H4 (cell line): ENCODE measurements around the gene KLC1. TPM values are rescaled to one million over a fixed set of nuclear protein-coding genes. Genes with fewer than 3 reads are reported as not detected.
"Not testable (repeated sequence)": the region's sequence is repeated elsewhere in the genome, so short reads cannot be mapped to it uniquely, and the experiment has no call there.

Experiments
- DNase-seq: peaks from one replicate; pipeline ENCODE4 v3.0.0-alpha.2; 2015; ENCODE audit warnings: low spot score
- total RNA-seq: library from RNA; depleted of rRNA; stranded (reverse); fragments of >200 nt; shearing (Covaris generic); gene quantifications from 2 replicates; pipeline ENCODE4 v1.2.3, GENCODE V29; 2014; rRNA removed

Gene KLC1
- 75.5 and 83.8 TPM in 2 replicates for total RNA-seq

GRCh38 chr14:103628684-103629502 lies at the start of gene KLC1:
Gene KLC1 (plus strand): TSS chr14:103629211. CDS start chr14:103654565, 25,354 bp downstream.
- peak; percentile 36 for DNase-seq

- DNase-seq: no peak
Observed at GRCh38 chr14:103581206-103581605, 47.8 kb upstream of the KLC1 start.

GRCh38 chr14:103581954-103582703 lies 46.9 kb upstream of the KLC1 start:
- no peak for DNase-seq

- DNase-seq: no peak
Observed at GRCh38 chr14:103584326-103584915, 44.6 kb upstream of the KLC1 start.

- DNase-seq: no peak
Observed at GRCh38 chr14:103593577-103593976, 35.4 kb upstream of the KLC1 start.

GRCh38 chr14:103594265-103594664 lies 34.7 kb upstream of the KLC1 start:
- DNase-seq: peak; percentile 56

- peak; percentile 57 for DNase-seq
Observed at GRCh38 chr14:103597623-103598377, 31.2 kb upstream of the KLC1 start.

GRCh38 chr14:103600503-103600902 lies 28.5 kb upstream of the KLC1 start:
- DNase-seq: no peak

- DNase-seq: no peak
Observed at GRCh38 chr14:103604620-103605019, 24.4 kb upstream of the KLC1 start.

- DNase-seq: peak; percentile 84
Observed at GRCh38 chr14:103606963-103607668, 21.9 kb upstream of the KLC1 start.

- DNase-seq: no peak
Observed at GRCh38 chr14:103607822-103608221, 21.2 kb upstream of the KLC1 start.

- DNase-seq: not testable (repeated sequence)
Observed at GRCh38 chr14:103609081-103609480, 19.9 kb upstream of the KLC1 start.

- no peak for DNase-seq
Observed at GRCh38 chr14:103611215-103611614, 17.8 kb upstream of the KLC1 start.

- no peak for DNase-seq
Observed at GRCh38 chr14:103613517-103613916, 15.5 kb upstream of the KLC1 start.

- DNase-seq: no peak
Observed at GRCh38 chr14:103616635-103617300, 12.2 kb upstream of the KLC1 start.

- no peak for DNase-seq
Observed at GRCh38 chr14:103619057-103619456, 10.0 kb upstream of the KLC1 start.

GRCh38 chr14:103621860-103622259 lies 7.2 kb upstream of the KLC1 start:
- DNase-seq: no peak

GRCh38 chr14:103623308-103623707 lies 5.7 kb upstream of the KLC1 start:
- no peak for DNase-seq

GRCh38 chr14:103623883-103624482 lies 5.0 kb upstream of the KLC1 start:
- no peak for DNase-seq

GRCh38 chr14:103624860-103625259 lies 4.2 kb upstream of the KLC1 start:
- peak; percentile 70 for DNase-seq
